Measurements from ENCODE around the gene CHST11. TPM values are rescaled to one million over a fixed set of nuclear protein-coding genes. Genes with fewer than 3 reads are reported as not detected.

Gene CHST11
- total and polyA plus RNA-seq, 2 of the 4 experiments (the other 2 are of a cell fraction), result 1.4 to 2.7 TPM

DNA sequence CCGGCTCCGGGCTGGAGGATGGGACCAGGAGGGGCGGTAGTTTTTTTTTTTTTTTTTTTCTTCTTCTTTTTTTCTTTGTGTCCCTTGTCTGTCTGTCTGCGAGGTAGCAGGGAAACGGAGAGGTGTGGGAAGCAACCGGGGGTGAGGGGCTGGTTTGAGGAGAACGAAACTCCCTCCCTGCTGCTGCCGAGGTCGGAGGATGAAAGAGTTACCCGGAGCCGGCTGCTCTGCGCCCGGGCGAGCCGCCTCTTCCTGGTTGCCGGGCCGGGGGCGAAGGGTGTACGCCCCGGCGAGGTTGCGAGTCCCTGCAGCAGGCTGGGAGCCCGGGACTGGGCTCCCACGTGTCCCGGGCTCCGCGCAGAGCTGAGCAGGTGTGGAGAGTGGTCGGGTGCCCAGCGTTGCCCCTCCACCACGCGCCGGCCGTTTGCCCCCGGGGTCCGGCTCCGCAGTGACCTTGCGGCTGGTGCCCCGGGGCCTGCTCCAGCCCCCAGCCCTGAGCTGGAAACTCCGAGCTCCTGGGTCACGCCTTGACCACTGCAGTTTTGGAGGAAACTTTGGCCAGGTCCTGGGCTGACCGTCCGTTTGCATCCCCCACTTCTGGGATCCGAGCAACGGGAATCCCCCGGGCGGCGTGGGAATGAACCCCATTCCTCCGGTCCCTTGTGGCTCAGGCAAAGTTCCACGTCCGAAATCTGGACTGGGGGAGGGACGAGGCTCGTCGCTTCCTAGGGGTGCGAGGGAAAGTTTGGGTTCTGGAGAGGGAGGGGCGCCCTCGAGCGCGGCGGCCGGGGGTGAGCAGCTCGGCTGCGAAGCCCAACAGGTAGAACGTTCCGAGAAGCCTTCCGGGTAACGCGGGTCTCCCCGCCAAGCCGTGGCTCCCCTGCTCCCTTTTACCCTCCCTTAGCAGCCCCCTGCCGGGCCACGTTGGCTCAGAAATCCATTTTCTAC, 1.3 kb downstream of the CHST11 start:
- H3K27me3 ChIP-seq (ENCODE audit: control insufficient read depth, insufficient read depth, low read length), result peaks cover 14% of the 10 kb centered on the region; the same call in 1 of the 2 replicates
- dilution Hi-C loops (cut with HindIII; ENCODE audit: low sequenced_read_pairs, unreplicated experiment), result no loop called here
- TF ChIP-seq POLR2A (IDR thresholded peaks at IDR 0.05; ENCODE audit: low read depth, low read length) (no peak), CTCF (conservative IDR thresholded peaks at IDR 0.05; ENCODE audit: low read depth, low read length) (no peak), MAZ (IDR thresholded peaks at IDR 0.05; ENCODE audit: borderline replicate concordance, low read depth, low read length) (no peak), RAD21 (IDR thresholded peaks at IDR 0.05; ENCODE audit: low read length) (no peak), CHD1 (IDR thresholded peaks at IDR 0.05; ENCODE audit: low read depth, low read length) (no peak), FOS (IDR thresholded peaks at IDR 0.05; ENCODE audit: low read depth, low read length) (no peak), RCOR1 (IDR thresholded peaks at IDR 0.05; ENCODE audit: insufficient replicate concordance, low read length) (no peak), RFX5 (IDR thresholded peaks at IDR 0.05; ENCODE audit: low read depth, low read length) (no peak), MXI1 (IDR thresholded peaks at IDR 0.05; ENCODE audit: borderline replicate concordance, low read depth, low read length) (no peak), BHLHE40 (IDR thresholded peaks at IDR 0.05; ENCODE audit: low read depth, low read length) (no peak), CEBPB (IDR thresholded peaks at IDR 0.05; ENCODE audit: low read depth, low read length) (no peak)
- TF ChIP-seq, protein P1, sequence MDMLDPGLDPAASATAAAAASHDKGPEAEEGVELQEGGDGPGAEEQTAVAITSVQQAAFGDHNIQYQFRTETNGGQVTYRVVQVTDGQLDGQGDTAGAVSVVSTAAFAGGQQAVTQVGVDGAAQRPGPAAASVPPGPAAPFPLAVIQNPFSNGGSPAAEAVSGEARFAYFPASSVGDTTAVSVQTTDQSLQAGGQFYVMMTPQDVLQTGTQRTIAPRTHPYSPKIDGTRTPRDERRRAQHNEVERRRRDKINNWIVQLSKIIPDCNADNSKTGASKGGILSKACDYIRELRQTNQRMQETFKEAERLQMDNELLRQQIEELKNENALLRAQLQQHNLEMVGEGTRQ (IDR thresholded peaks at IDR 0.05; ENCODE audit: low read depth, low read length), result no peak
- TF ChIP-seq, protein P2, sequence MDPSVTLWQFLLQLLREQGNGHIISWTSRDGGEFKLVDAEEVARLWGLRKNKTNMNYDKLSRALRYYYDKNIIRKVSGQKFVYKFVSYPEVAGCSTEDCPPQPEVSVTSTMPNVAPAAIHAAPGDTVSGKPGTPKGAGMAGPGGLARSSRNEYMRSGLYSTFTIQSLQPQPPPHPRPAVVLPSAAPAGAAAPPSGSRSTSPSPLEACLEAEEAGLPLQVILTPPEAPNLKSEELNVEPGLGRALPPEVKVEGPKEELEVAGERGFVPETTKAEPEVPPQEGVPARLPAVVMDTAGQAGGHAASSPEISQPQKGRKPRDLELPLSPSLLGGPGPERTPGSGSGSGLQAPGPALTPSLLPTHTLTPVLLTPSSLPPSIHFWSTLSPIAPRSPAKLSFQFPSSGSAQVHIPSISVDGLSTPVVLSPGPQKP (IDR thresholded peaks at IDR 0.05; ENCODE audit: borderline replicate concordance, low read depth, low read length), result no peak

More for the DNA sequence above, 1.3 kb downstream of the CHST11 start:
- no peak overlapping the region for H4K91ac ChIP-seq (ENCODE audit: insufficient read depth, low read depth, low read length)
- 0 out of 2 replicates have a peak overlapping the region, but pooled peaks have one; percentile 34 for H3K14ac ChIP-seq (replicated peaks; ENCODE audit: low read depth, low read length)
- no peaks in the 10 kb centered on the region for H3K9me3 ChIP-seq (ENCODE audit: control insufficient read depth, insufficient read depth, low read length)
- peaks cover 0 to 6% of the 10 kb centered on the region in 2 experiments; a peak in 1 of 4 replicates for H3K79me1 ChIP-seq (ENCODE audit: low read depth in 1 of 2, low read length in 2 of 2)
- no peak overlapping the region for H3K4ac ChIP-seq (ENCODE audit: low read depth, low read length)
- no peaks in the 10 kb centered on the region for H3K36me3 ChIP-seq (ENCODE audit: control insufficient read depth, insufficient read depth, low read length)
- no peak overlapping the region for H2AK5ac ChIP-seq (ENCODE audit: low read depth, low read length)
- peaks cover 2% of the 10 kb centered on the region; the same call in 1 of the 2 replicates for H3K4me1 ChIP-seq (ENCODE audit: control insufficient read depth, insufficient read depth, low read length)
- WGBS, 2 experiments (ENCODE audit: extremely low coverage in 2 of 2, insufficient read length in 1 of 2), result 0% methylated on average over 10 of the region's 71 CpGs; no CpG with 5 or more reads in 1 of the 2 experiments
- H4K20me1 ChIP-seq (ENCODE audit: insufficient read depth, low read length), result no peaks in the 10 kb centered on the region
- in situ Hi-C loops (cut with MboI; ENCODE audit: low sequenced_read_pairs) (no loop called here), intact Hi-C loops (cut with micrococcal nuclease) (loop anchor here (2.0 kb wide), 1 partner anchor 419 kb away; no protein-coding TSS in a partner anchor)
- H4K8ac ChIP-seq (ENCODE audit: low read depth in 2 of 2, low read length in 2 of 2), result no peak overlapping the region
- no peak overlapping the region for H2BK20ac ChIP-seq (ENCODE audit: low read depth, low read length)
- DNase-seq, result no peak
- POLR2A ChIA-PET (ENCODE audit: unreplicated experiment), result interaction anchor here (0.7 kb wide), 1 partner anchor 23 kb away, joined by 3 read pairs; no protein-coding TSS in a partner anchor
- no peak overlapping the region for H4K5ac ChIP-seq (ENCODE audit: low read depth, low read length)
- no peak for ATAC-seq (ENCODE audit: low read depth)
- H3K23ac ChIP-seq (ENCODE audit: low read depth, low read length), result peak overlapping the region; percentile 63; the same call in 1 of the 2 replicates
- no peak overlapping the region for H2BK120ac ChIP-seq (ENCODE audit: low read depth, low read length)
- peak overlapping the region; percentile 69 for H3K4me3 ChIP-seq (ENCODE audit: insufficient read depth, low read depth, low read length)
- H3K56ac ChIP-seq (ENCODE audit: extremely low read depth, insufficient read depth, low read length), result no peak overlapping the region
- peak overlapping the region; percentile 35 for H2AK9ac ChIP-seq (replicated peaks; ENCODE audit: low read depth, low read length, poor library complexity)
- H2AFZ ChIP-seq (replicated peaks; ENCODE audit: low read length, poor library complexity), result peak overlapping the region; percentile 92
- no peak overlapping the region for H2BK5ac ChIP-seq (ENCODE audit: low read depth, low read length, poor library complexity, severe bottlenecking)
- H3K27ac ChIP-seq (ENCODE audit: insufficient read depth, low read length), result no peak overlapping the region
- no peak overlapping the region for H3K18ac ChIP-seq (ENCODE audit: low read depth, low read length)
- peak overlapping the region; percentile 57 for H3K9ac ChIP-seq (ENCODE audit: low read depth, low read length)
- peaks cover 7% of the 10 kb centered on the region for H3K9me1 ChIP-seq (ENCODE audit: insufficient read depth, low read length)
- peak overlapping the region; percentile 79 for H3K4me2 ChIP-seq (ENCODE audit: low read depth, low read length)
- H2BK15ac ChIP-seq (ENCODE audit: low read depth, low read length), result no peak overlapping the region
- no TSS peak for BruUV-seq (replicated peaks)
- CTCF ChIA-PET, result interaction anchor here (0.6 to 1.5 kb wide), 2 partner anchors 76 to 340 kb away, joined by 3 to 4 read pairs; no protein-coding TSS in a partner anchor
